GM12872 (cell line): ENCODE measurements around the gene PLXNA2.

Source experiments
- TF ChIP-seq, protein P1 (sequence below): IDR thresholded peaks from 3 replicates; pipeline ENCODE4 v1.5.1; 2011; ENCODE audit warnings: low read depth, mild to moderate bottlenecking, low read length, moderate library complexity; ENCODE audit not compliant: insufficient read depth

Gene PLXNA2

DNA sequence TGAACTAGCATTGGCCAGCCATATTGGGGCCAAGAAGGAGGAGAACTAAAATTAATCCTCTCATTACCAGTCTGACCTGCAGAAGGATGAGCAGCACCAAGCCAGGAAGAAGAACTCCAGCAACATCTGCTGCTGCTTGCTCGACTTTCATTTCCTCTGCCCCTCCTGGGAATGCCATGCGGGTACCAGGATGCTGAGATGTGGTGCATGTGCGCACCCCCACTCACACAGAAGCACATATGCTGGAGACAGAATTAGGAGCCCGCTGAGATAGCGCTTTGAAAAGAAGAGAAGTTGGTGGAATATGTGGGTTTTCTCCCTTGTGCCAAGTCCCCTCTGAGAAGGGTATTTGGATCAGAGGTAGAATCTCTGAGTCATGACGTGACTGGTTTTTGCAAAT lies 70.4 kb downstream of the PLXNA2 start:
- TF ChIP-seq, protein P1, sequence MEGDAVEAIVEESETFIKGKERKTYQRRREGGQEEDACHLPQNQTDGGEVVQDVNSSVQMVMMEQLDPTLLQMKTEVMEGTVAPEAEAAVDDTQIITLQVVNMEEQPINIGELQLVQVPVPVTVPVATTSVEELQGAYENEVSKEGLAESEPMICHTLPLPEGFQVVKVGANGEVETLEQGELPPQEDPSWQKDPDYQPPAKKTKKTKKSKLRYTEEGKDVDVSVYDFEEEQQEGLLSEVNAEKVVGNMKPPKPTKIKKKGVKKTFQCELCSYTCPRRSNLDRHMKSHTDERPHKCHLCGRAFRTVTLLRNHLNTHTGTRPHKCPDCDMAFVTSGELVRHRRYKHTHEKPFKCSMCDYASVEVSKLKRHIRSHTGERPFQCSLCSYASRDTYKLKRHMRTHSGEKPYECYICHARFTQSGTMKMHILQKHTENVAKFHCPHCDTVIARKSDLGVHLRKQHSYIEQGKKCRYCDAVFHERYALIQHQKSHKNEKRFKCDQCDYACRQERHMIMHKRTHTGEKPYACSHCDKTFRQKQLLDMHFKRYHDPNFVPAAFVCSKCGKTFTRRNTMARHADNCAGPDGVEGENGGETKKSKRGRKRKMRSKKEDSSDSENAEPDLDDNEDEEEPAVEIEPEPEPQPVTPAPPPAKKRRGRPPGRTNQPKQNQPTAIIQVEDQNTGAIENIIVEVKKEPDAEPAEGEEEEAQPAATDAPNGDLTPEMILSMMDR = no peak

DNA sequence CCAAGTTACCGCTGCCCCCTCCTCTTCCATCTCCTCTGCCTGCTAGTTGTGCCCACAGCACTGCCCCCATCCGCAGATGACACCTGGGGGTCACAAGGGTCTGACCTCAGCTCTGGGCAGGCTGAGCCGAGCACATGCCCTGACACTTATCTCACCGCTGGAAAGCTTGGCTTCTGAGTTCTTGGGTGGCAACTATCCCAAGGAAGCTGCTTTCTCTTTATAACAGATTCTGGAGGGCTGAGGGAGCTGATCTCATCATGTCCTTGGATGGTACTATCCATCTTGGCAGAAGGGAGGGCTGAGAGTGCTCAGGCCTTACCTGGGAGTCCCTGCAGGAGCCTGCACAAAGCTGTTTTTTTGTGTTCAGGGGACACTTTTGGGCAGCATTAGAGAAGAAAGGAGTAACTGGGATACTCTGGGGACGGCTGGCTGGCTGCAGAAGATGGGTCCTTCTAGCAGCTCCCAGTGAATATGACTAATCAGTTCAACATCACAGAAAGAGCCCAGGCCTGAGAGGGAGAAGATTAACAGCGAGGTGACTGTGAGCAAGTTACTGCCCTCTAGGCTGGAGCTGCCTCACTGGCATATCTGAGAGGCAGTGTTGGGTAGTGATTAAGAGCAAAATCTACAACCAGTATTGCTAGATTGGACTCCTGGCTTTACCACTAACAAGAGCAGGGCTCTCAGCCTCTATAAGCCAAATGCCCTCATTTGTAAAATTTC lies 71.6 kb downstream of the PLXNA2 start:
- TF ChIP-seq, protein P1 = no peak

DNA sequence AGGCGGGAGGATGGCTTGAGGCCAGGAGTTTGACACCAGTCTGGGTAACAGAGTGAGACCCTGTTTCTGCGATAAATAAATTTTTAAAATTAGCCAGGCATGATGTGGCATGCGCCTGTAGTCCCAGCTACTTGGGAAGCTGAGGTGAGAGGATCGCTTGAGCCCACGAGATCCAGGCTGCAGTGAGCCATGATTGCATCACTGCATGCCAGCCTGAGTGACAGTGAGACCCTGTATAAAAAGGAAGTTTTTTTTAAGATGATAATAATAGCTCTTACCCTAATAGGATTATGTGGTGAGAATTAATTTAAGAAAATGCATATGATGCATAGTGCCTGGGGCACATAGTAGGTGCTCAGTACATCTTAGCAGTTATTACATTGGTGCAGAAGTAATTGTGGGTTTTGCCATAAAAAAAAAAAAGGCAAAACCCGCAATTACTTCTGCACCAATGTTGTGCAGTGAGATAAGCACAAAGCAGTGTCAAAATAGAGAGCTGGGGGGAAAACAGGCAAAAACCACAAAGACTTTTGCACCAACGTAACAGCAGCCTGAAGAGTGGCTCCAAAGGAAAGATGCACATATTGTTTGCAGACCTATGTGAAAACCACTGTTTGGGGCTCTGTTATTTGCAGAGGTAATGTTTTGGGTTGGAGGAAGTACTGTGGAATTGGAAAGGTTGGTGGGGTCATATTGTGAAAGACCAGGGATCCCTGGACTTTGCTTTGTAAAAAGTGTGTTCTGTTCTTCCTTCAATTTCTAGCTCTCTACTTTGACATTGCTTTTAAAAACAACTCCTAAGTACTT lies 72.4 kb downstream of the PLXNA2 start:
- TF ChIP-seq, protein P1 = no peak

- TF ChIP-seq, protein P1 = no peak
These were observed 73.9 kb downstream of the PLXNA2 start for GRCh38 chr1:208170252-208170651.

DNA sequence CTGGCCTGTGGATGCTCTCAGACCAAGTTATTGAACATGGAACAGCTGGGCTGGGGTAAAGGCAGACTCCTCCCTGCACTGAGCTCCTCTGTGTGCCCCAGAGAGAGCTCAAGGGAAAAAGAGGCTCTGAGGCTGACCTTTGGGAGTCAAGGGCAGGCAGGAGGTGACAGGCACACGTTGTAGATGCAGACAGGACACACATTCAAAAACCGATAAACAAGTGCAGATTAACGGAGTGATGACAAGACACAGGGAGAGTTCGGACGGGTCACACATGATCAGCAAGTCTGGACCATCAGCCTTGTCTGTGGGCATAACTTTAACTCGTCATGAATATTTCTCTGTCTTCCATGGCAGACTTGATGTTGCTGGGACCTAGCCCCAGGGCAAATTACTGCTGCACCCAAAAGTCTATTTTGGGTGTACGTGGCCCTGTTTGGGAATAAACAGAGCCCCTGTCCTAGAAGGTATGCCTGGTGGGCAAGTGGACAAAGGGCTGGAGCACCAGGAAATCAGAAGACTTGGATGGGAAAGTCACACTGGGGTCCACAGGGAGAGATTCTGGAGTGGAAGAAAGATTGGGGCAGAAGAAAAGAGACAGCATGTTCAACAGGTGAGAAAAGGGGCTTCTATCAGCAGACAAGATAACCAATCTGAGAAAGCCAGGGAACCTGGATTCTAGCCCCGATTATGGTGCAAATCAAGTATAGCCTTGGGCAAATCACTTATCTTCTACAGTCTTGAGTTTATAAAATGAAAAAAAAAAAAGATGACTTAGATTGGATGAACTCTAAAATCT lies 74.9 kb downstream of the PLXNA2 start:
- TF ChIP-seq, protein P1 = no peak

GRCh38 chr1:208167261-208167869 lies 76.8 kb downstream of the PLXNA2 start:
- TF ChIP-seq, protein P1 = no peak
